ENCODE measurements around the gene SLC25A22.

Gene SLC25A22

GRCh38 chr11:791658-792534 is 6.2 kb downstream of the SLC25A22 start:
- H3F3A ChIP-seq (ENCODE audit: low read depth) = peaks cover 3% of the 10 kb centered on the region; the same call in 1 of the 2 replicates
- no peak overlapping the region for H3K4me3 ChIP-seq (ENCODE audit: low read length, poor library complexity, severe bottlenecking)
- TF ChIP-seq CTCF (conservative IDR thresholded peaks at IDR 0.05; ENCODE audit: low read length) = no peak
- no peak for TF ChIP-seq EZH2phosphoT487 (IDR thresholded peaks at IDR 0.05; ENCODE audit: borderline replicate concordance)
- H3K4me1 ChIP-seq (ENCODE audit: insufficient read depth, low read length, poor library complexity, severe bottlenecking) = peaks cover 14% of the 10 kb centered on the region
- no peaks in the 10 kb centered on the region for H3K27me3 ChIP-seq (ENCODE audit: insufficient read depth, low read length, poor library complexity, severe bottlenecking)
- H3K79me2 ChIP-seq (ENCODE audit: insufficient read depth, low read length) = peaks cover 17% of the 10 kb centered on the region; the same call in 1 of the 2 replicates
- H3K36me3 ChIP-seq (ENCODE audit: insufficient read depth, low read length) = no peaks in the 10 kb centered on the region
- no peak overlapping the region for H3K4me2 ChIP-seq (ENCODE audit: low read depth, low read length, poor library complexity, severe bottlenecking)
- H3K9ac ChIP-seq (ENCODE audit: low read depth, low read length, poor library complexity, severe bottlenecking) = no peak overlapping the region
- peaks cover 11% of the 10 kb centered on the region for H4K20me1 ChIP-seq (ENCODE audit: insufficient read depth, low read length, poor library complexity, severe bottlenecking)
- H3K9me3 ChIP-seq (ENCODE audit: insufficient read depth, low read depth, low read length) = no peaks in the 10 kb centered on the region
- no peaks in the 10 kb centered on the region for H3K9me2 ChIP-seq (replicated peaks; ENCODE audit: low read depth, low read length)
- no peak overlapping the region for H2AFZ ChIP-seq (ENCODE audit: low read length)

GRCh38 chr11:790721-791564 is 7.1 kb downstream of the SLC25A22 start:
- no peaks in the 10 kb centered on the region for H3F3A ChIP-seq (ENCODE audit: low read depth)
- peaks cover 8% of the 10 kb centered on the region for H3K4me1 ChIP-seq (ENCODE audit: insufficient read depth, low read length, poor library complexity, severe bottlenecking)
- no peak overlapping the region for H2AFZ ChIP-seq (ENCODE audit: low read length)
- H3K4me3 ChIP-seq (ENCODE audit: low read length, poor library complexity, severe bottlenecking) = no peak overlapping the region
- H3K27me3 ChIP-seq (ENCODE audit: insufficient read depth, low read length, poor library complexity, severe bottlenecking) = no peaks in the 10 kb centered on the region
- no peaks in the 10 kb centered on the region for H3K9me2 ChIP-seq (replicated peaks; ENCODE audit: low read depth, low read length)
- peaks cover 4% of the 10 kb centered on the region for H4K20me1 ChIP-seq (ENCODE audit: insufficient read depth, low read length, poor library complexity, severe bottlenecking)
- H3K36me3 ChIP-seq (ENCODE audit: insufficient read depth, low read length) = no peaks in the 10 kb centered on the region
- H3K4me2 ChIP-seq (ENCODE audit: low read depth, low read length, poor library complexity, severe bottlenecking) = no peak overlapping the region
- no peaks in the 10 kb centered on the region for H3K9me3 ChIP-seq (ENCODE audit: insufficient read depth, low read depth, low read length)
- peaks cover 10% of the 10 kb centered on the region; the same call in 1 of the 2 replicates for H3K79me2 ChIP-seq (ENCODE audit: insufficient read depth, low read length)
- H3K9ac ChIP-seq (ENCODE audit: low read depth, low read length, poor library complexity, severe bottlenecking) = no peak overlapping the region
- TF ChIP-seq EZH2phosphoT487 (IDR thresholded peaks at IDR 0.05; ENCODE audit: borderline replicate concordance) (no peak), CTCF (conservative IDR thresholded peaks at IDR 0.05; ENCODE audit: low read length) (no peak)

GRCh38 chr11:789943-790342 is 8.1 kb downstream of the SLC25A22 start, which contains the start of gene CEND1:
Gene CEND1 (minus strand): TSS chr11:790090. CDS start chr11:788576, 1,514 bp downstream.
- Histone ChIP-seq H3K27me3 (ENCODE audit: insufficient read depth, low read length, poor library complexity, severe bottlenecking) (no peaks in the 10 kb centered on the region), H3K4me1 (ENCODE audit: insufficient read depth, low read length, poor library complexity, severe bottlenecking) (peaks cover 4% of the 10 kb centered on the region), H3K36me3 (ENCODE audit: insufficient read depth, low read length) (no peaks in the 10 kb centered on the region), H2AFZ (ENCODE audit: low read length) (no peak within 1 kb of the TSS), H3K4me3 (ENCODE audit: low read length, poor library complexity, severe bottlenecking) (no peak within 1 kb of the TSS), H3K4me2 (ENCODE audit: low read depth, low read length, poor library complexity, severe bottlenecking) (no peak within 1 kb of the TSS), H3K9me2 (replicated peaks; ENCODE audit: low read depth, low read length) (no peaks in the 10 kb centered on the region), H3F3A (ENCODE audit: low read depth) (no peaks in the 10 kb centered on the region), H4K20me1 (ENCODE audit: insufficient read depth, low read length, poor library complexity, severe bottlenecking) (no peaks in the 10 kb centered on the region), H3K79me2 (ENCODE audit: insufficient read depth, low read length) (peaks cover 6% of the 10 kb centered on the region; the same call in 1 of the 2 replicates), H3K9me3 (ENCODE audit: insufficient read depth, low read depth, low read length) (no peaks in the 10 kb centered on the region), H3K9ac (ENCODE audit: low read depth, low read length, poor library complexity, severe bottlenecking) (no peak within 1 kb of the TSS)
- TF ChIP-seq CTCF (conservative IDR thresholded peaks at IDR 0.05; ENCODE audit: low read length) (no peak), EZH2phosphoT487 (IDR thresholded peaks at IDR 0.05; ENCODE audit: borderline replicate concordance) (no peak)

All from Loucy (cell line).